ENCODE data around the gene RPS15. TPM values are rescaled to one million over a fixed set of nuclear protein-coding genes. Genes with fewer than 3 reads are reported as not detected.
"Not testable (repeated sequence)": the region's sequence is repeated elsewhere in the genome, so short reads cannot be mapped to it uniquely, and the experiment has no call there.

Gene RPS15
- polyA plus RNA-seq, 1 donor (not counting 4 experiments of a cell fraction or from before 2014, with no cell fraction given): 795 TPM

DNA sequence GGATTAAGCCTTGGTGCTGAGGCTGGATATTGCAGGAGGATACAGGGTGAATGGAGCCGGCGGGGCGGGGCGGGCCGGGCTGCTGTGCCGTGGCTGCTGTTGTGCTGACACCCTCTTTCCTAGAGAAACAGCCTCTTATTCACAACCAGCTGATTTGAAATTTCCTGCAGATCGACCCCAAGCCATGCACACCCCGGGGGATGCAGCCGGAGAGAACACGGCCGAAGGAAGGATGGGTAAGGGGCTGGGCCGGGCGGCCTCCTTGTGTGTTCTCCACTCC is 19.8 kb upstream of the RPS15 start:
- no peak for DNase-seq (ENCODE audit: low read depth, low spot score)
- TF ChIP-seq, protein P1, sequence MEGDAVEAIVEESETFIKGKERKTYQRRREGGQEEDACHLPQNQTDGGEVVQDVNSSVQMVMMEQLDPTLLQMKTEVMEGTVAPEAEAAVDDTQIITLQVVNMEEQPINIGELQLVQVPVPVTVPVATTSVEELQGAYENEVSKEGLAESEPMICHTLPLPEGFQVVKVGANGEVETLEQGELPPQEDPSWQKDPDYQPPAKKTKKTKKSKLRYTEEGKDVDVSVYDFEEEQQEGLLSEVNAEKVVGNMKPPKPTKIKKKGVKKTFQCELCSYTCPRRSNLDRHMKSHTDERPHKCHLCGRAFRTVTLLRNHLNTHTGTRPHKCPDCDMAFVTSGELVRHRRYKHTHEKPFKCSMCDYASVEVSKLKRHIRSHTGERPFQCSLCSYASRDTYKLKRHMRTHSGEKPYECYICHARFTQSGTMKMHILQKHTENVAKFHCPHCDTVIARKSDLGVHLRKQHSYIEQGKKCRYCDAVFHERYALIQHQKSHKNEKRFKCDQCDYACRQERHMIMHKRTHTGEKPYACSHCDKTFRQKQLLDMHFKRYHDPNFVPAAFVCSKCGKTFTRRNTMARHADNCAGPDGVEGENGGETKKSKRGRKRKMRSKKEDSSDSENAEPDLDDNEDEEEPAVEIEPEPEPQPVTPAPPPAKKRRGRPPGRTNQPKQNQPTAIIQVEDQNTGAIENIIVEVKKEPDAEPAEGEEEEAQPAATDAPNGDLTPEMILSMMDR (optimal IDR thresholded peaks at IDR 0.05 in 1 of 3, IDR thresholded peaks at IDR 0.05 in 1 of 3, conservative IDR thresholded peaks at IDR 0.05 in 1 of 3; ENCODE audit: extremely low read depth in 1 of 3, insufficient read depth in 2 of 3, low read length in 3 of 3): no peak
- no peak for TF ChIP-seq EZH2 (IDR thresholded peaks at IDR 0.05; ENCODE audit: low read length)
- no peaks in the 10 kb centered on the region for H3K27me3 ChIP-seq (ENCODE audit: control insufficient read depth, extremely low read depth, insufficient read depth, low read length)
- peaks cover 47% of the 10 kb centered on the region for H4K20me1 ChIP-seq (ENCODE audit: control insufficient read depth, extremely low read depth, insufficient read depth, low read length)
- dilution Hi-C loops (cut with MboI; ENCODE audit: extremely low pct_ligation_motif_present, low sequenced_read_pairs): no loop called here
- H3K4me1 ChIP-seq (ENCODE audit: control insufficient read depth, extremely low read depth, insufficient read depth, low read length): peaks cover 26% of the 10 kb centered on the region
- H3K9me1 ChIP-seq (ENCODE audit: control insufficient read depth, extremely low read depth, insufficient read depth, low read length): peaks cover 2% of the 10 kb centered on the region
- H3K36me3 ChIP-seq (ENCODE audit: control insufficient read depth in 2 of 2, extremely low read depth in 1 of 2, insufficient read depth in 2 of 2, low read length in 2 of 2): peaks cover 37 to 53% of the 10 kb centered on the region in 2 experiments
- H3K27ac ChIP-seq (ENCODE audit: control insufficient read depth, insufficient read depth, low read length): no peak overlapping the region
- FAIRE-seq: no peak
- peaks cover 87% of the 10 kb centered on the region for H3K79me2 ChIP-seq (ENCODE audit: control insufficient read depth, insufficient read depth, low read length)
- H3K4me3 ChIP-seq (ENCODE audit: control insufficient read depth in 2 of 3, extremely low read depth in 1 of 3, insufficient read depth in 2 of 3, low read depth in 1 of 3, low read length in 3 of 3): no peak overlapping the region
- no peaks in the 10 kb centered on the region for H3K9me3 ChIP-seq (ENCODE audit: control insufficient read depth, low read depth, low read length)
- no peak overlapping the region for H2AFZ ChIP-seq (ENCODE audit: control insufficient read depth, low read length)
- H3K4me2 ChIP-seq (ENCODE audit: control insufficient read depth, extremely low read depth, insufficient read depth, low read depth, low read length): no peak overlapping the region
- H3K9ac ChIP-seq (ENCODE audit: control insufficient read depth, extremely low read depth, insufficient read depth, low read length): no peak overlapping the region

DNA sequence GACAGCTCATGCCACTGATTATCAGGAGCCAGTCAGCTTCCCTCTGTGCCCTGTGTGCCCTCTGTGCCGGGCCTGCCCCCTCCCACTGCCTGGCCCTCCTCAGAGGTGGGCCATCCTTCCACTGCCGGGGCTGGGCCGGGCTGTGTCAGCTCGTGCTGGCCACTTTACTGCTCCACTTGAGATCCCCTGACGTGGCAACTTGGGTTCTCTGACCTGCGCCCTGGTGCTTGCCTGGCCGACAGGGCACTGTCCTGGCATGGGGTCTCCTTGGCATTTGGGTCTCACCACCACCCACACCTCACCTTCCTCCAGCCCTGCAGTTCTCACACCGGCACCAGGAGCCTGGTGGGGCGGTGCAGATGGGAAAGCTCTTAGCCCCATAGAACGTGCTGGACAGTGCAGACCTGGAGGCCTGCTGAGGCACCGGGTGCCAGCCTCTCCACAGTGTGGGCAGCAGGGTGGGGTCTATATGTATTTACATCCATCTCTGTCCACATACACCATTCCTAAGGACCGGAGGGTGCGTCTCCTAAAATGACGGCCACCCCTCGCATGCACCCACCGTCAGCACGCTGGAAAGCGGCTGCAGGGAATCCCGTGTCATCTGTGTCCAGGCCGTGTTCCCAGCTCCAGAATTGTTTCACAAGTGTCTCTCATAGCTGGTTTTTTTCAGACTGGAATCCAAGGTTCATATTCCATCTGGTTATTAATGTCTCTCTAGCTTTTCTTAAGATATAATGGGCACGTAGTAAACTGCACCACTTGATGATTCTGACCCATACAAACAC is 19.1 kb upstream of the RPS15 start:
- no peak overlapping the region for H2AFZ ChIP-seq (ENCODE audit: control insufficient read depth, low read length)
- no peak overlapping the region for H3K27ac ChIP-seq (ENCODE audit: control insufficient read depth, insufficient read depth, low read length)
- H3K27me3 ChIP-seq (ENCODE audit: control insufficient read depth, extremely low read depth, insufficient read depth, low read length): no peaks in the 10 kb centered on the region
- no peaks in the 10 kb centered on the region for H3K9me3 ChIP-seq (ENCODE audit: control insufficient read depth, low read depth, low read length)
- no peak overlapping the region for H3K9ac ChIP-seq (ENCODE audit: control insufficient read depth, extremely low read depth, insufficient read depth, low read length)
- H3K36me3 ChIP-seq (ENCODE audit: control insufficient read depth in 2 of 2, extremely low read depth in 1 of 2, insufficient read depth in 2 of 2, low read length in 2 of 2): peaks cover 40 to 59% of the 10 kb centered on the region in 2 experiments
- peaks cover 86% of the 10 kb centered on the region for H3K79me2 ChIP-seq (ENCODE audit: control insufficient read depth, insufficient read depth, low read length)
- H3K4me2 ChIP-seq (ENCODE audit: control insufficient read depth, extremely low read depth, insufficient read depth, low read depth, low read length): no peak overlapping the region
- TF ChIP-seq EZH2 (IDR thresholded peaks at IDR 0.05; ENCODE audit: low read length): no peak
- TF ChIP-seq, protein P1 (optimal IDR thresholded peaks at IDR 0.05 in 1 of 3, IDR thresholded peaks at IDR 0.05 in 1 of 3, conservative IDR thresholded peaks at IDR 0.05 in 1 of 3; ENCODE audit: extremely low read depth in 1 of 3, insufficient read depth in 2 of 3, low read length in 3 of 3): no peak
- H3K4me1 ChIP-seq (ENCODE audit: control insufficient read depth, extremely low read depth, insufficient read depth, low read length): peaks cover 26% of the 10 kb centered on the region
- DNase-seq (ENCODE audit: low read depth, low spot score): no peak
- no peak for FAIRE-seq
- peaks cover 2% of the 10 kb centered on the region for H3K9me1 ChIP-seq (ENCODE audit: control insufficient read depth, extremely low read depth, insufficient read depth, low read length)
- dilution Hi-C loops (cut with MboI; ENCODE audit: extremely low pct_ligation_motif_present, low sequenced_read_pairs): no loop called here
- H4K20me1 ChIP-seq (ENCODE audit: control insufficient read depth, extremely low read depth, insufficient read depth, low read length): peaks cover 49% of the 10 kb centered on the region
- no peak overlapping the region for H3K4me3 ChIP-seq (ENCODE audit: control insufficient read depth in 2 of 3, extremely low read depth in 1 of 3, insufficient read depth in 2 of 3, low read depth in 1 of 3, low read length in 3 of 3)

DNA sequence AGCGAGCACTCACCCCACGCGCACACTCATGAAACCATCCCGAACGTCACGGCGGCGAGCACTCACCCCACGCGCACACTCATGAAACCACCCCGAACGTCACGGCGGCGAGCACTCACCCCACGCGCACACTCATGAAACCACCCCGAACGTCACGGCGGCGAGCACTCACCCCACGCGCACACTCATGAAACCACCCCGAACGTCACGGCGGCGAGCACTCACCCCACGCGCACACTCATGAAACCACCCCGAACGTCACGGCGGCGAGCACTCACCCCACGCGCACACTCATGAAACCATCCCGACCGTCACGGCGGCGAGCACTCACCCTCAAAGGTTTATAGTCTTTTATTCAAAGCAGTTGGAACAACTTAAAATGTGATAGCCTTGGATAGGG is 18.1 kb upstream of the RPS15 start:
- H2AFZ ChIP-seq (ENCODE audit: control insufficient read depth, low read length); H3K4me3 ChIP-seq (ENCODE audit: control insufficient read depth in 2 of 3, extremely low read depth in 1 of 3, insufficient read depth in 2 of 3, low read depth in 1 of 3, low read length in 3 of 3); H3K9me3 ChIP-seq (ENCODE audit: control insufficient read depth, low read depth, low read length); H3K27ac ChIP-seq (ENCODE audit: control insufficient read depth, insufficient read depth, low read length); H3K4me2 ChIP-seq (ENCODE audit: control insufficient read depth, extremely low read depth, insufficient read depth, low read depth, low read length); FAIRE-seq; DNase-seq (ENCODE audit: low read depth, low spot score); H3K9ac ChIP-seq (ENCODE audit: control insufficient read depth, extremely low read depth, insufficient read depth, low read length); dilution Hi-C loops (cut with MboI; ENCODE audit: extremely low pct_ligation_motif_present, low sequenced_read_pairs); H3K9me1 ChIP-seq (ENCODE audit: control insufficient read depth, extremely low read depth, insufficient read depth, low read length); H3K27me3 ChIP-seq (ENCODE audit: control insufficient read depth, extremely low read depth, insufficient read depth, low read length): not testable (repeated sequence)
- peaks cover 40 to 59% of the 10 kb centered on the region in 2 experiments for H3K36me3 ChIP-seq (ENCODE audit: control insufficient read depth in 2 of 2, extremely low read depth in 1 of 2, insufficient read depth in 2 of 2, low read length in 2 of 2)
- H3K4me1 ChIP-seq (ENCODE audit: control insufficient read depth, extremely low read depth, insufficient read depth, low read length): peaks cover 31% of the 10 kb centered on the region
- peaks cover 81% of the 10 kb centered on the region for H3K79me2 ChIP-seq (ENCODE audit: control insufficient read depth, insufficient read depth, low read length)
- H4K20me1 ChIP-seq (ENCODE audit: control insufficient read depth, extremely low read depth, insufficient read depth, low read length): peaks cover 40% of the 10 kb centered on the region

Measured in keratinocyte (primary cell).